Heart right ventricle (tissue), 16 donors: ENCODE data around the gene KRTAP5-2. TPM values are rescaled to one million over a fixed set of nuclear protein-coding genes. Genes with fewer than 3 reads are reported as not detected.

Source experiments
- ATAC-seq, 8 donors: fragments of 200-7000 bp; cut with Tn5 transposase; one replicate each; pipeline ENCODE4 v1.9.1; 2020; ENCODE audit warnings: mild to moderate bottlenecking in 8 of 8, moderate library complexity in 8 of 8, moderate number of reproducible peaks in 1 of 8
- DNase-seq, 2 donors: peaks; one replicate each; pipeline ENCODE4 v3.0.0-alpha.2; 2020
- H3K27ac ChIP-seq, 10 donors: fragments of 200-600 bp; sonication (generic) in 2 of 10; one replicate each; pipeline versions ENCODE4 v1.5.0 to v1.8.0; 2020 to 2022; ENCODE audit warnings: mild to moderate bottlenecking in 3 of 10
- H3K27me3 ChIP-seq, 7 donors: fragments of 200-600 bp; one replicate each; pipeline ENCODE4 v1.8.0; 2021 to 2022; ENCODE audit warnings: mild to moderate bottlenecking in 2 of 7
- H3K36me3 ChIP-seq, 9 donors: fragments of 200-600 bp; sonication (generic) in 1 of 9; one replicate each; pipeline versions ENCODE4 v1.5.0 to v1.8.0; 2020 to 2022; ENCODE audit warnings: mild to moderate bottlenecking in 2 of 9
- H3K4me1 ChIP-seq, 9 donors: fragments of 200-600 bp; sonication (generic) in 1 of 9; one replicate each; pipeline versions ENCODE4 v1.5.0 to v1.8.0; 2020 to 2022; ENCODE audit warnings: mild to moderate bottlenecking in 4 of 9
- H3K4me3 ChIP-seq, 10 donors: fragments of 200-600 bp; sonication (generic) in 2 of 10; one replicate each; pipeline versions ENCODE4 v1.5.0 to v1.8.0; 2020 to 2022; ENCODE audit warnings: mild to moderate bottlenecking in 7 of 10, moderate library complexity in 2 of 10
- H3K9me3 ChIP-seq, 11 donors: fragments of 200-600 bp in 10 of 11; sonication (generic) in 2 of 11; one replicate each; pipeline versions ENCODE4 v1.5.0 to v1.8.0; 2013 to 2022; ENCODE audit warnings: mild to moderate bottlenecking in 2 of 11, control low read depth in 1 of 11, moderate library complexity in 1 of 11
- WGBS, 2 donors: extraction: QIAGEN DNeasy Blood & Tissue Kit; methylation state at CpG; one replicate each; pipeline ENCODE4 v1.1.7; 2013; ENCODE audit warnings: inconsistent platforms in 1 of 2; 5-methylcytosine and 5-hydroxymethylcytosine counted together
- intact Hi-C, 10 donors: fragments of 100-400 bp; cut with DNase I; formaldehyde crosslinking; loops; one replicate each; pipeline versions ENCODE4 v1.11.1 to v1.14.2; 2022
- polyA plus RNA-seq, 2 donors: library from polyadenylated mRNA; stranded (reverse); fragments of 200-250 nt; gene quantifications; one replicate each; pipeline ENCODE4 v1.2.3, GENCODE V29; 2013
- total RNA-seq, 10 donors: library from RNA; stranded (reverse); fragmentation: NEBNext Ultra II Directional in 3 of 10; extraction: Animal tissue kit (Norgen Biotek cat#: 25700) in 3 of 10; gene quantifications; one replicate each; pipeline versions ENCODE4 v1.2.1 to v1.2.4, GENCODE V29; 2021 to 2023
- TF ChIP-seq, protein P1 (sequence below), 9 donors: fragments of 200-600 bp; sonication (generic) in 2 of 9; IDR thresholded peaks; one replicate each; pipeline versions ENCODE4 v1.5.0 to v1.8.0; 2021 to 2022; ENCODE audit warnings: antibody characterized with exemption in 9 of 9, mild to moderate bottlenecking in 5 of 9, moderate library complexity in 1 of 9
- donor health status: Arrhythmogenic right ventricular cardiomyopathy.
- donor health status: ischemic (EF 13 %, LVEDD 7.1; RV severe dilation, severe dysfunction).
- donor health status: healthy with polysubstance abuse.
- donor health status: DM: no; HTN: yes; CAD: no.
- donor health status: DM: no; HTN: no; CAD: no.
- donor health status: ischemic (EF 25% LVEDD 6.9; RV normal size, moderate dysfunction).
- donor health status: ischemic (EF 25% LVEDD 5.7; RV mildly dilated, moderate dysfunction).
- donor health status: healthy.
- donor health status: DM: yes; HTN: yes; CAD: no.
- donor health status: Ischemic cardiomyopathy.
- donor health status: ischemic (EF 35%, LVEDD 5.7; RV mildly dilated, moderate dysfunction).
- donor health status: nonischemic (EF 11% LVEDD 7.7; RV severe dilation, severe dysfunction).
- donor health status: DM: yes; HTN: yes; CAD: no.
- donor health status: PGD.
- donor health status: ischemic (EF 29% LVEDD 5.4; RV normal size, mild dysfunction).
- donor health status: nonischemic (EF 23%, LVEDD 6.1; RV moderate dilation, normal function).

KRTAP5-2 gene
- total and polyA plus RNA-seq, 12 donors: 0.04 TPM; not detected in 11

DNA sequence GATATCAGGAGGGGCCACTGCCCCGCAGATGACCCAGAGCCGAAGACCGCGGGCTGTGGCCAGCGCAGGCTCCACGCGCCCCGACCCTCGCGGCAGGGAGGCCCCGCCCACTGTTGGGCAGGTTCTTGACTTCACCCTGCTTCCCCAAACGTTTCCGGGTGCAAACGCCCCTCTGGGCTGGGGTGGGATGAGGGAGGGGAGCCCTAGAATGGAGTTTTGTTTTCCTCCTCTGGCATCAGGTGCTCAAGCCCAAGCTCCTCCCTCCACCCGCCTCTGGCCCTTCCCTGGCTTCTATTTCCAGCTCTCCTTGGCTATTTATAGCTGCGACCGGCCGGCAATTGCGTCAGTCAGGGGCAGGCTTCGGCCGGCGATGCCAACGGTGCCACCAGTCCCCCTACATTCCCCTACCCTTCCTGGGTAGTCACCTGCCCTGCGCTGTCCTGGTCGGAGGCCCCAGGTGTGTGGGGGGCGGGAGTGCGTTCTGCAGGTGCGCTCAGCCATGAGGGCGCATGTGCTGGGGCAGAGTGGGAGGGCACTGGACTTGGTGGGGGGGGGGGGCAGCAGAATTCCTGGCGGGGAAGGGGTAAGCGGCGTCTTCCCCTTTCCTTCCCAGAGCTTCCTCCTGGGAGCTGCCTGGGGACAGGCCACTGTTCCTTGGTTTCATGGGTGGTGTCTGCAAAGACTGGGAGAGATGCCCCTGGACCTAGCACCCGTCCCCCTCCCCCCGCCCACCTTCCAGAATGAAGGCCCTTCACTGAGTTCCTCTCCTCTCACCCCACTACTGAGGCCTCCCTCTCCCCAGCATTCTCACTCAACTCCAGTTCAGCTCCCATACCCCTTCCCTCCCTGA, 49.6 kb downstream of the KRTAP5-2 start:
- Histone ChIP-seq H3K36me3 (no peaks in the 10 kb centered on the region), H3K27ac (peak overlapping the region; percentile 65 to 96 (median 82)), H3K4me3 (peak overlapping the region in 8 of 10 donors; percentile 14 to 55 (median 52)), H3K27me3 (peaks cover 0 to 53% (median 30%) of the 10 kb centered on the region in 7 donors), H3K9me3 (no peaks in the 10 kb centered on the region), H3K4me1 (peaks cover 19 to 43% (median 30%) of the 10 kb centered on the region in 9 donors)
- peak; percentile 72 to 87 for DNase-seq
- 9 to 11% methylated on average over 33 to 34 of the region's 34 CpGs for WGBS, 2 donors
- intact Hi-C loops: loop anchor here in 6 of 10 donors (5.0 to 10.0 kb wide), 2 partner anchors 76 to 79 kb away; partner anchors contain the start of genes KRTAP5-5 (in 6 of the 6) and KRTAP5-4 (in 5 of the 6)
- TF ChIP-seq, protein P1, sequence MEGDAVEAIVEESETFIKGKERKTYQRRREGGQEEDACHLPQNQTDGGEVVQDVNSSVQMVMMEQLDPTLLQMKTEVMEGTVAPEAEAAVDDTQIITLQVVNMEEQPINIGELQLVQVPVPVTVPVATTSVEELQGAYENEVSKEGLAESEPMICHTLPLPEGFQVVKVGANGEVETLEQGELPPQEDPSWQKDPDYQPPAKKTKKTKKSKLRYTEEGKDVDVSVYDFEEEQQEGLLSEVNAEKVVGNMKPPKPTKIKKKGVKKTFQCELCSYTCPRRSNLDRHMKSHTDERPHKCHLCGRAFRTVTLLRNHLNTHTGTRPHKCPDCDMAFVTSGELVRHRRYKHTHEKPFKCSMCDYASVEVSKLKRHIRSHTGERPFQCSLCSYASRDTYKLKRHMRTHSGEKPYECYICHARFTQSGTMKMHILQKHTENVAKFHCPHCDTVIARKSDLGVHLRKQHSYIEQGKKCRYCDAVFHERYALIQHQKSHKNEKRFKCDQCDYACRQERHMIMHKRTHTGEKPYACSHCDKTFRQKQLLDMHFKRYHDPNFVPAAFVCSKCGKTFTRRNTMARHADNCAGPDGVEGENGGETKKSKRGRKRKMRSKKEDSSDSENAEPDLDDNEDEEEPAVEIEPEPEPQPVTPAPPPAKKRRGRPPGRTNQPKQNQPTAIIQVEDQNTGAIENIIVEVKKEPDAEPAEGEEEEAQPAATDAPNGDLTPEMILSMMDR (IDR thresholded peaks at IDR 0.05): no peak
- ATAC-seq: peak; percentile 71 to 89 (median 79)

DNA sequence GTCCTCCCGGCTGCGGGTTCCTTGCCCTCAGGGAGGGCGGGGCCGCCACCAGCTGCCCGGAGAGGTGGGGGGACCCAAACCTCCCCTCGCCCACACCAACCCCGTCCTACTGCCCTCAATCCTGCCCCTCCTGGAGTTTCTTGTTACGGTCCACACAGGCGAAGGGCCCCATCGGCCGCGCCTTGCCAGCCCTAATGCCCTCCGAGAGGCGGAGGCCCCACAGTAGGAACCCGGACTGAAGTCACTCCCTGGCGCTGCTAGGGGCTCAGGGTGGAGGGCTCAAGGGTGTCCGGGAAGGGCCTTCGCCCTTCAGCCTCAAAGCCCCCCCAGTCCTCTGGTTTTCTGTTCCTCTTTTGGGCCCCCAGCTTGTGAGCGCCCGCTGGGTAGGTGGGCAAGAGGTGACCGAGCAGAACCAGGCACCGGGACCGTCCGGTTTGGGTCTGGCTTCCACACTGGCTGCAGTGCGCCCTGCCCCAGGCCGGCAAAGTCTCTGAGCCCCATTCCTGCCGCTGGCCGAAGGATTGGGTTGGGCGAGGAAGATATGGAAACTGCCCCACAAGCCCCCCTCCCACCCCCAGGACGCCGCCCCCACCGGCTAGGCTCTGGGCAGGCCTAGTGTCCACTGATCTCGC, 50.5 kb downstream of the KRTAP5-2 start:
- H3K36me3 ChIP-seq: no peaks in the 10 kb centered on the region
- peak overlapping the region in 9 of 10 donors; percentile 41 to 55 (median 52) for H3K4me3 ChIP-seq
- 17 to 18% methylated on average over 33 of the region's 33 CpGs for WGBS, 2 donors
- H3K27ac ChIP-seq: peak overlapping the region; percentile 65 to 96 (median 82)
- peaks cover 18 to 35% (median 29%) of the 10 kb centered on the region in 9 donors for H3K4me1 ChIP-seq
- peak in 7 of 8 donors; percentile 3 to 37 (median 18) for ATAC-seq
- TF ChIP-seq, protein P1 (IDR thresholded peaks at IDR 0.05): no peak
- peak in 1 of 2 donors; percentile 8 for DNase-seq
- H3K9me3 ChIP-seq: no peaks in the 10 kb centered on the region
- H3K27me3 ChIP-seq: peaks cover 0 to 53% (median 32%) of the 10 kb centered on the region in 7 donors
- intact Hi-C loops: loop anchor here in 7 of 10 donors (1.0 to 10.0 kb wide), 5 partner anchors 27 to 81 kb away; partner anchors contain the start of genes KRTAP5-5 (in 7 of the 7) and KRTAP5-4 (in 5 of the 7)

Other genes with a start within 250 kb of the KRTAP5-2 start
- gene BRSK2, start 208.4 kb downstream of the KRTAP5-2 start, total RNA-seq: under 1 TPM in 9 of 10 donors, not detected in 1; 0.13 to 0.91 (median 0.42) TPM
- gene BRSK2, start 208.4 kb downstream of the KRTAP5-2 start, polyA plus RNA-seq: 1 to 10 TPM in 1 of 2 donors, under 1 TPM in 1; 0.68 to 2.3 TPM
- gene MOB2, start 111.5 kb downstream of the KRTAP5-2 start, total RNA-seq: 10 to 100 TPM; 36.8 to 59.1 (median 45.2) TPM
- gene MOB2, start 111.5 kb downstream of the KRTAP5-2 start, polyA plus RNA-seq: 10 to 100 TPM; 25.2 to 57.9 TPM
- 10 to 100 TPM; 10.4 to 53.5 (median 22.2) TPM for gene DUSP8, start 26.0 kb downstream of the KRTAP5-2 start, total RNA-seq
- gene DUSP8, start 26.0 kb downstream of the KRTAP5-2 start, polyA plus RNA-seq: 1 to 10 TPM; 5.9 to 7.7 TPM
- gene KRTAP5-1, start 13.0 kb downstream of the KRTAP5-2 start, total RNA-seq: not detected
- not detected for gene KRTAP5-1, start 13.0 kb downstream of the KRTAP5-2 start, polyA plus RNA-seq
- not detected for gene KRTAP5-3, start 10.2 kb upstream of the KRTAP5-2 start, total RNA-seq
- not detected for gene KRTAP5-3, start 10.2 kb upstream of the KRTAP5-2 start, polyA plus RNA-seq
- not detected for gene KRTAP5-4, start 23.8 kb upstream of the KRTAP5-2 start, total RNA-seq
- gene KRTAP5-4, start 23.8 kb upstream of the KRTAP5-2 start, polyA plus RNA-seq: not detected
- gene KRTAP5-5, start 31.5 kb upstream of the KRTAP5-2 start, total RNA-seq: not detected
- not detected for gene KRTAP5-5, start 31.5 kb upstream of the KRTAP5-2 start, polyA plus RNA-seq
- not detected for gene KRTAP5-6, start 98.9 kb upstream of the KRTAP5-2 start, total RNA-seq
- gene KRTAP5-6, start 98.9 kb upstream of the KRTAP5-2 start, polyA plus RNA-seq: not detected
- gene IFITM10, start 152.3 kb upstream of the KRTAP5-2 start, total RNA-seq: 1 to 10 TPM in 4 of 10 donors, under 1 TPM in 6; 0.18 to 2.4 (median 0.42) TPM
- gene IFITM10, start 152.3 kb upstream of the KRTAP5-2 start, polyA plus RNA-seq: under 1 TPM; 0.07 to 0.80 TPM
- 1,000 to 10,000 TPM in 2 of 10 donors, 100 to 1,000 TPM in 8; 501 to 1,070 (median 786) TPM for gene CTSD, start 165.6 kb upstream of the KRTAP5-2 start, total RNA-seq
- 100 to 1,000 TPM; 431 to 976 TPM for gene CTSD, start 165.6 kb upstream of the KRTAP5-2 start, polyA plus RNA-seq
- gene SYT8, start 236.7 kb upstream of the KRTAP5-2 start, total RNA-seq: not detected
- gene SYT8, start 236.7 kb upstream of the KRTAP5-2 start, polyA plus RNA-seq: not detected
- gene TNNI2, start 240.7 kb upstream of the KRTAP5-2 start, total RNA-seq: under 1 TPM in 3 of 10 donors, not detected in 7; 0.36 to 0.55 (median 0.46) TPM
- 1 to 10 TPM in 1 of 2 donors, under 1 TPM in 1; 0.71 to 1.2 TPM for gene TNNI2, start 240.7 kb upstream of the KRTAP5-2 start, polyA plus RNA-seq